GM13976 (cell line): ENCODE measurements around the gene LBHD2.

Source experiments
- DNase-seq: peaks from one replicate; pipeline ENCODE4 v3.0.0; 2012; ENCODE audit warnings: low spot score
- in situ Hi-C: fragments of 300-500 bp; cut with MboI; formaldehyde crosslinking; loops from one replicate; pipeline ENCODE4 v1.12.0; 2022; ENCODE audit warnings: low sequenced_read_pairs, mixed read lengths, inconsistent platforms; ENCODE audit not compliant: unreplicated experiment
- TF ChIP-seq, protein P1 (sequence below): IDR thresholded peaks from 2 replicates; pipeline ENCODE4 v1.5.1; 2012; ENCODE audit warnings: borderline replicate concordance, mild to moderate bottlenecking; ENCODE audit not compliant: insufficient read depth; ENCODE audit errors: extremely low read depth, missing control alignments, control extremely low read depth

The LBHD2 gene

DNA sequence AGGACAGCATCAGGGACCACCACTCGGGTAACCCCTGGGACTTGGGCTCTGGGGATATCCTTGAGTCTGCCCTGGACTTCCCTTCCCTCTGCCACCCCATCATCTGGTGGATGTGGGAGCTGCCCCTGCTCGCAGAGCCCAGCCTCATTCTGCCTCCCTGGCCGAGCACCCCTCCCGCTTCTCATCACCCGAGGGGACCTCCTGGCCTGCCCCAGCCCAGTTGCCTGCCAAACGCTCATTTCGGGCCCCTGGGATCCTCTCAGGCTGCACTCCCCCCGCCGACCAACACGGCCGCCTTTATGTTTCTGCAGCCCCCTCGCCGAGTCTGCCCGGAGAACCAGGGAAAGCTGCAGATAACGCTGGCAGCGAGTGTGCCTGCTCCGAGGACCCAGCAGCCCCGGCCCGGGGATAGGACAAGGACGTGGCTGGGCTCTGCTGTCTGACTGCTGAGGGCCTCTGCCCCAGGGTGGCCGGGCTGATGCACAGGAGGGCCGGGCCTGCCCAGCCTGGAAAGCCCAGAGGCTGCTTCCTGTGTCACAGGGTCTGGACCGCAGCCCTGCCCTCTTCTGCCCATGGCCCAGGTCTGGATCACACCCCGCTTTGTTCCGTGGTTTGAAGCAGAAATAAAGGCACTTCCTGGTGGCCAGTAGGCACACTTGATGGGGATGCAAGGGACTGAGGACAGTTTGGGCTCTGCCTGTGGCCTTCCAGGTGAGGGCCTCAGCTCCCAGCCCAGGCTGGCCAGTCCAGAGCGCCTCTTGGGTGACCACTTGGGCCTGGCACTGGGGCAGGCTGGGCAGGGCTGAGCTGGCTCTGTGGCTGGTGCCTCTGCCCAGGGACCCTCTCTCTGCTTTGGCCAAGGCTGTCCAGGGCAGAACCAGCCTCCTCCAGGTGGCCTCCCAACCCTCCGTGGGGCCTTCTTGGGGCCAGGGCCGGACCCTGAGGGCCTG lies 5.7 kb downstream of the LBHD2 start:
- TF ChIP-seq, protein P1, sequence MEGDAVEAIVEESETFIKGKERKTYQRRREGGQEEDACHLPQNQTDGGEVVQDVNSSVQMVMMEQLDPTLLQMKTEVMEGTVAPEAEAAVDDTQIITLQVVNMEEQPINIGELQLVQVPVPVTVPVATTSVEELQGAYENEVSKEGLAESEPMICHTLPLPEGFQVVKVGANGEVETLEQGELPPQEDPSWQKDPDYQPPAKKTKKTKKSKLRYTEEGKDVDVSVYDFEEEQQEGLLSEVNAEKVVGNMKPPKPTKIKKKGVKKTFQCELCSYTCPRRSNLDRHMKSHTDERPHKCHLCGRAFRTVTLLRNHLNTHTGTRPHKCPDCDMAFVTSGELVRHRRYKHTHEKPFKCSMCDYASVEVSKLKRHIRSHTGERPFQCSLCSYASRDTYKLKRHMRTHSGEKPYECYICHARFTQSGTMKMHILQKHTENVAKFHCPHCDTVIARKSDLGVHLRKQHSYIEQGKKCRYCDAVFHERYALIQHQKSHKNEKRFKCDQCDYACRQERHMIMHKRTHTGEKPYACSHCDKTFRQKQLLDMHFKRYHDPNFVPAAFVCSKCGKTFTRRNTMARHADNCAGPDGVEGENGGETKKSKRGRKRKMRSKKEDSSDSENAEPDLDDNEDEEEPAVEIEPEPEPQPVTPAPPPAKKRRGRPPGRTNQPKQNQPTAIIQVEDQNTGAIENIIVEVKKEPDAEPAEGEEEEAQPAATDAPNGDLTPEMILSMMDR = no peak
- no peak for DNase-seq
- in situ Hi-C loops = no loop called here

DNA sequence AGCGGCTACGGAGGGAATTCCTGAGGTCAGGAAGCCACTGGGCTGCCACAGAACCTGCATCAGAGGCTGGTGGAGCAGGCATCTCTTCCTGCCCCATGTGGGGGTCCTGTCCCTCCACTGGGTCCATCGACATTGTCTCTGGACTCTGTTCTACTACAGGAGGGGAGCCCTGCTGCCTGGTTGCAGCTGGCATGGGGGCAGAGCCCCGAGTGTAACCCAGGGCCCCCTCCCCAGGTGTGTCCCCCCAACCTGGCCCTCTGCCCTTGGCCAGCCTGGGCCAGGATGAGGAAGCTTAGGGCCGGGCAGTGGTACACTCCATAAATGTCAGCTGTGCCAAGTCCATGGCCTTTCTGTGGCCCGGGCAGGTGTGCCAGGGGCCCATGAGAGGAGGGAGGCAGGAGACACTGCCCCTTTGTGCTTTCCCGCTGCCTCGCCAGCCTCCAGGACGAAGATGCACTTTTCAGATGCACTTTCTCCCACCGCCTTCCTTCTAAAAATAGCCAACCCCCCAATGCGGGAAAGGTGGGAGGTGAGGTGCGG lies 6.5 kb downstream of the LBHD2 start:
- DNase-seq = no peak
- TF ChIP-seq, protein P1 = no peak
- in situ Hi-C loops = no loop called here

DNA sequence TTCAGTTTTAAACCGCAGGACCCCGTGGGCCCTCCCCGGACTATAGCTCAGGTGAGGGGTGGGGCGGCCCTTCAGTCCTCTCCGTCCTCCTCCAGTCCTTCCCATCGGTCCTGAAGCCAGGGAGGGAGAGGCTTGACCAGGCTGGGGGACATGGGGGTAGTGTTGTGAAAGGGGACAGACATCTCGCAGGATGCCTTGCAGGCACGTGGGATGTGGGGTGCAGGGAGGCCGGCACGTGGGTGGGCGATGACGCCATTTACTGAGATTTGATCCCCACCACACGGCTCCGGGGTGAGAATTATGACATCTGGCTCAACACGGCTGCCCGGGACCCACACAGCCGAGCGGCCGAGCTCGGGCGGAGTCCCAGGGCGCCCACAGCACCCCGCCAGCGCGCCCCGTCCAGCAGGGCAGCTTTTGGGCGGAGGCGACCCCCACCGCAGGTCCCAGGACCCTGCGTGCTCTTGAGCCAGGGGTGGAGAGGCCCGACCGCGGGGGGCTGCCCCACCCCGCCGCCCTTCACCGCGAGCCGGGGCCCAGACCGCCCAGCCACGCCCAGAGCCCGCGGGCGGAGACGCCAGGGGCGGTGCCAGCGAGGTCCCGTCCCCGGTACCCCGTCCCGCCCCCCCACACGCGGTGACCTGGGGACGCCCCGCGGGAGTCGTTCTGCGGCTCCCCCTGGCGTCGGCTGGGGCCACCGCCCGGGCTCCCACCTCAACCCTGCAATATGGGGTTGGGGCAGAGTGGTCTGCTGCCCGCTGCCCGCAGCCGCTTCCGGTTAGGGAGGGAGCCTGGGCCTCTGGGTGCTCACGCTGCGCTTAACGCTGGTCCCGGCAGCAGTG lies 7.3 kb downstream of the LBHD2 start:
- TF ChIP-seq, protein P1 = peak; percentile 64
- in situ Hi-C loops = no loop called here
- peak; percentile 94 for DNase-seq

DNA sequence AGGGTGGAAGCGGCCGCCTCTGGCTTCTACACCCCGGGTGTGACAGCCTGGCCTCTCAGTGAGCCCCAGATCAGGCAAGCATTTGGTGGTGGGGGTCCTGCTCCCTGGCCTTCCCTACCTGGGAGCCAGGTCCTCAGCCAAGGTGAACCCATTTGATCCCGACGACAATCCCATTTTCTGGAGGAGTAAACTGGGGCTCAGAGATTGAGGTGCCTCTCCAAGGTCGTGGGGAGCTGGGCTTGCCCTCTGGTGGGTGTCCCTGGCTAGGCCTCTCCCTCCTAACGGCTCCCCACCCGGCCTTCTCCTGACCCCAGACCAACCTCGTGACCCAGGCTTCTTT lies 7.8 kb downstream of the LBHD2 start:
- TF ChIP-seq, protein P1 = no peak
- DNase-seq = no peak
- in situ Hi-C loops = no loop called here

DNA sequence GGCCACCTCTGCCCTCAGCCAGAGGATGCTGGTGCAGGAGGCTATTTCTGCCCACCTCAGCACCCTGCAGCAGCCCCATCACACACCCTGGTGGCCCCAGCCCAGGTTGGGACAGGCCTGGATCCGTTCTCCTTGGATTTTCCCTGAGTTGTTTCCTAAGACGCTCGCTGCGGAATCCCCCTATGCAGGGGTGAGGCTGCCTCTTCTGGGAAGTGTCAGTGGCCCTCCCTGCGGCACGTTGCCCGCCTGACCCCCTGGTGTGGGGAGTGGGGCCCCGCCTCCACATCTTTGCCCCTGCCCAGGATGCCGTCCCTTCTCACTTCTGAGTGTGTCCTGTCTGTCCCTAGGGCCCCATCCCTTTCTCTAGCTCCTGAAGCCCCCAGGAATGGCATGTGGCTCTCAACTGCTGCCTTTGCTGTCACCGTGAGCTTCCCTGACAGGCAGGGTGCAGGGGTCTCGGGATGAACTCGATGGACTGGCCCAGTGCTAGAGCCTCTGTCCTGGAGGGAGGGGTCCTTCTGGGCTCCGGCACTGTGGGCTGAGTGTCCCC lies 9.9 kb downstream of the LBHD2 start:
- TF ChIP-seq, protein P1 = no peak
- DNase-seq = no peak
- in situ Hi-C loops = no loop called here
